ENCODE data around the gene CISH. TPM values are rescaled to one million over a fixed set of nuclear protein-coding genes. Genes with fewer than 3 reads are reported as not detected.

CISH gene
- 5.0 TPM for polyA plus RNA-seq (2012; ENCODE audit: insufficient read depth, insufficient read length)

GRCh38 chr3:50611464-50612233 lies at the start of gene CISH:
CISH (minus strand) TSS chr3:50611774; CDS start chr3:50611650, 124 bp downstream.
- peak within 1 kb of the TSS; percentile 66 for H3K4me3 ChIP-seq (ENCODE audit: low read length)
- peak; percentile 74 for DNase-seq (ENCODE audit: low read depth, low spot score)

DNA sequence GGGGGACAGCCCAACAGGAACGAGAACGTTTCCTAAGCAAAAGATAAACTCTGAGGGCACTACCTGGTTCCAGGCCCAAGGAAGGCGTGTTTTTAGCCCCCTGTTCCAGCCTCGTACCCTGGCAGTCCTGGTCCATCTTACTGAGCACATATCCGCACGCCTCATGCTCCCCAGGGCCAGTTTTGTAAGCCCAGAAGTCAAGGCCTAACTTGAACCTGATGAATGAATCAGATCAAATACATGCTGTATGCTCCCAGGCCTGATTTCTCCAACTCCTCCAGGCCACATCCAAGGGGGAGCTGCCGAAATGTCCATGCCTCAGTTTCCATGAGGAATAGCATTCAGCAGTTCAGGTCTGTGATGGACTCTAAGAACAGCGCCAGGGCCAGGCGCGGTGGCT lies 48.8 kb upstream of the CISH start:
- no peak overlapping the region for H3K4me3 ChIP-seq (ENCODE audit: low read length)
- no peak for DNase-seq (ENCODE audit: low read depth, low spot score)

DNA sequence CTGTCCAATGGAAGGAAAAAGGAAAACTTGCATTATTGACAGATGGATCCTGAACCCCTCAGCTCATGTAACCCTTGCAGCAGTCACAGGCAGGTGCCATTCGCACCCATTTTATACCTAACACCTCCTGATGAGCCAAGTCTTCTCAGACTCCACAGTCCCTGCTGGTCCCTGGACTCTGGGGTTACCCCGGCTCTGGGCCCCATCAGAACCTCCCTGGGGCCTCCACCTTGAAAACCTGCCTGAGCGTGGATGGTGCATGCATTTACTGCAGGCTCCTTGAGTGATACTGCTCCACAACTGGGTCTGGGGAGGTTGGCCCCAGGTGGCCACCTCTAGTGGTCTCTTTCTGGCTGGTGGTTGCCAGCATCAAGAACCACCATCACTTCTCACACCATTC lies 47.3 kb upstream of the CISH start:
- H3K4me3 ChIP-seq (ENCODE audit: low read length) = no peak overlapping the region
- DNase-seq (ENCODE audit: low read depth, low spot score) = no peak

DNA sequence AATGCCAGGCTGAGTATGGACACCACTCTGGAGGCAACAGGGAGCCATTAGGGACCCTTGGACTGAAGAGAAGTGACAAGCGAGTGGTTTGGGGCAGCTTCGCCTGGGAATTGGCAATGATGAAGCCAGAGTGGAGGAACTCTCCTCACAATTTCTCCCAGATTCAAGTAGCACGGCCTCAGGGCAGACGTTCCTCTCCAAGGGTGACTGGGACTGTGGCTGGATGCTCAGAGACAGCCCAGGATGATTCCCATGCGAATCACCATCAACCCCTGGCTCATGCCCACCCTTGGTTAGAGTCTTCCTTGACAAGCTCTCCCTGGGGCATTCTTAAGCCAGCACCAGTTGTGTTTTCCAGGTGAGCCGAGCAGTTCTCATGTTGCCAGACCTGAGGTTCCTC lies 46.8 kb upstream of the CISH start:
- DNase-seq (ENCODE audit: low read depth, low spot score) = no peak
- no peak overlapping the region for H3K4me3 ChIP-seq (ENCODE audit: low read length)

DNA sequence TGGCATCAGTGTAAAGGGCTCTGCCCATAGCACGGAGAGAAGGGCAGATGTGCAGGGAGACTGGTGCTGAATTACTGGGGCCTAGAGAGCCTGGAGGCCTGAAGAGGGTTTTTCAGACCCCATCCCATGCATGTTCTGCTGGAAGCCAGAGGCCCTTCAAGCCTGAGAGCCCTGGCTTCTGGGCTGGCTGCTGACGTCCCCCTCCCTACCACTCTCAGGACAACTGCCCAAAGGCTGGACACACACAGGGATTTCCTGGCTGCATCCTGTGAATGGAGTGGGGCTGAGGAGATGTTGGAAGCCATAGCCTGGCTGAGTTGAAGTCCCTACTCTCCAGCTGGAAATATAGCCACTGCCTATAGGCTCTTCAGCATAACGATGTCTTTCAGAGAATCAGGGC lies 46.2 kb upstream of the CISH start:
- no peak overlapping the region for H3K4me3 ChIP-seq (ENCODE audit: low read length)
- no peak for DNase-seq (ENCODE audit: low read depth, low spot score)

DNA sequence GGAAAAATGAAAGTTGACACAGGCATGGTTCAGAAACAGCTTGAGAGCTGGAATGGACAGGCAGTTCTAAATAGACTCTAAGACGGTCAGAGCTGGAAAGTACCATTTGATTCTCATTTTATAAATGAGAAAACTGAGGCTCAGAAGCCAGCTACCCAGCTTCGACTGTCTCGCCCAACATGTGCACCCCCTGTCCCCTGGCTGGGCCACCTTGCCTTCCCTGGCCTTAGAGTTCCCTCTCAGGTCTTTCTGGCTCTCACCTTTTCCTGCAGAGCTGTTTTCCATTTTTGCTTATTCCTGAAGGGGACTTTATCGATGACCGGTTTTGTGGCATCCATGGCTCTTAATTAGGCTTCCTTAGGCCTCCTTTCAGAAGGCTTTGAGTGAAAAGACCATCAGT lies 45.8 kb upstream of the CISH start:
- DNase-seq (ENCODE audit: low read depth, low spot score) = no peak
- H3K4me3 ChIP-seq (ENCODE audit: low read length) = no peak overlapping the region

- no peak for DNase-seq (ENCODE audit: low read depth, low spot score)
- H3K4me3 ChIP-seq (ENCODE audit: low read length) = no peak overlapping the region
Measured at GRCh38 chr3:50656417-50657195, 45.0 kb upstream of the CISH start.

DNA sequence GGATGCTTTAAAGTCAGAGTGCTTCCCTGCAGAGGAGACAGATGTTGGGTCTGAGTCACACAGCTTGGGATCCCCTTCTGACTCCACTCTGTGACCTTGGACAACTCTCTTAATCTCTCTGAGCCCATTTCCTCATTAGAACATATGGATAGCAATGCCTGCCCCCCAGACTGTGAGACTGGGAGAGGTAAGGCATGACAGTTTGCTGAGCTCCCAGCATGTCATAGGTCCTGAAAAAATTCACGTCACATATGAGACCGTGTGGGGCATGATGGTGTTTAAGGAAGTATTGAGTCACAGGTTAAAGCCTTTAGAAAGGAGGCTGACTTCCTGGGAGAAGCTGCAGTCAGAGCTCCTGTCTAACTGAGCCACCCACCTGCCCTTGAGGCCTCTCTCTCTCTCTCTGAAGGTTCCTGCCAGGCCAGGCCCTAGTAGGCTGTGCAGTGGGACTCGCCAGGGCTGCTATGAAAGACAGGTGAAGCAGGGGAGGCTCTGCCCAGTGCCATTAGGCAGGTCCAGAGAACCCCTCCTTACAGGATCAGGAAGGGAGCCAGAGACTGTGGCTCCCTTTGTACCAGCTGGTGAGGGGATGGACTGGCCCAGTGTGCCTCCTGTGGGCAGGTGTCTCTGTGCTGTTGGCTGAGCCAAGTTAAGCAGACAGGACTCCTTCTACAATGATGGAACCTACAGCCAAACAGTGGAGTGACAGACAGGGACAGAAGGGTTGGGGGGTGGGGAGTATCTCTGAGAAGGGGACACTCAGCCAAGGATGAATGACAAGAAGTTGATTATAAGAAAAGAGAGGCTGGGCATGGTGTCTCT lies 43.6 kb upstream of the CISH start:
- no peak overlapping the region for H3K4me3 ChIP-seq (ENCODE audit: low read length)
- no peak for DNase-seq (ENCODE audit: low read depth, low spot score)

DNA sequence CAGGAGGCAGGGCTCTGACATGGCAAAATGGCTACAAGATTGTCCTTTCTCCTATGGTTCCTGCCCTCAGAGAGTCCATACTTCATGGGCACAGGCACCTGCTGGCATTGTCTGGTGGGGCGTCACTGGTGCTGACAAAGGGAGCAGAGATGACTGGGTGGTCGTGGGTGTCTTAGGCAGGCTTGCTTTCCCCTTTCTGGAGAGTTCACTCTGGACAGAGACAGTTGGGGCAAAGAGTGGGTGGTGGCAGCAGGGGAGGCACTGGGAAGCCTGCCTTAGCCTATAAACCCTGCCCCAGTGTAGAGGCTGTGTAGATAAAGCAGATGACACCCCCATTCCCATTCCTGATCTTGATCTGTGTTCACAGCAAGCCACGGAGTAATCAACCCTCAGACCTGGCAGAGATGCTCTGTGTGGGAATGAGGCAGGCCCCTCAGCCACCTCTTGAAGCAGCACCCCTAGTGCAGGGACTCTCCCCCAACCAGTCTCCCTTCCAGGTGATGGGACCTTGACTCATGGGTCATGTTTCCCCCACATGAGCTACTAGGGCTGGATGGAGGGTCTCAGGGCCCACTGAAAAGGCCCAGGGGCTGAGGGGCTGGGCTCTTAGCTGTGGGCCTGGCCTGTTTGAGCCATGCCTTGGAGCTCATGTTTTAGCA lies 42.5 kb upstream of the CISH start:
- H3K4me3 ChIP-seq (ENCODE audit: low read length) = no peak overlapping the region
- DNase-seq (ENCODE audit: low read depth, low spot score) = no peak

- peak; percentile 46 for DNase-seq (ENCODE audit: low read depth, low spot score)
- H3K4me3 ChIP-seq (ENCODE audit: low read length) = no peak overlapping the region
Measured at GRCh38 chr3:50652709-50653108, 41.1 kb upstream of the CISH start.

DNA sequence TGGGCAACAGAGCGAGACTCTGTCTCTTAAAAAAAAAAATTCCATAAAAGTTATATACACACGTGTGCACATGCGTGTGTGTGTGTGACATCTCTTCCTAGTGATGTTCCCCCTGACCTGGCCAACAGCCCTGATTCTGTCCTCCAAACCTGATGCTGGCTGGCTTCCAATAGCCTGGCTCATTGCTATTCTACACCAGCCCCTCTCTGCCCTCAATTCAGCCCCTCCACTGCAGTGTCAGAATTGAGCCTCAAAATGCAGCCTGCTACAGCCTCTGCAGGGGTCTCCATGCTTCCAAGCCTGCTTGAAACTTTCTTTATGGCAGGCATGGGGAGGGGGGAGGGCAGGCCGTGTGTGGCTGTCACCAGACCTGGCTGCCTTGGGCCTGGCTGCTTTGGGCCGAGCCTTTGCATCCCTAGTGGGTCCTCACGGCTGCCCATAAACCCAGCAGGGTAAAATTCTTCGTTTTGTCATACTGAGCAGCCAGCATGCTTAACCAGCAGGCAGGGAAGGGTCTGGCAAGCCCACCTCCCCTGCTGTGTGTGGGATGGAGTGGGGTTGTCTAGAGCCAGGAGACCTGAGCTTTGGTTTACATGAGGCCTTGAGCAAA lies 40.5 kb upstream of the CISH start:
- no peak for DNase-seq (ENCODE audit: low read depth, low spot score)
- no peak overlapping the region for H3K4me3 ChIP-seq (ENCODE audit: low read length)

DNA sequence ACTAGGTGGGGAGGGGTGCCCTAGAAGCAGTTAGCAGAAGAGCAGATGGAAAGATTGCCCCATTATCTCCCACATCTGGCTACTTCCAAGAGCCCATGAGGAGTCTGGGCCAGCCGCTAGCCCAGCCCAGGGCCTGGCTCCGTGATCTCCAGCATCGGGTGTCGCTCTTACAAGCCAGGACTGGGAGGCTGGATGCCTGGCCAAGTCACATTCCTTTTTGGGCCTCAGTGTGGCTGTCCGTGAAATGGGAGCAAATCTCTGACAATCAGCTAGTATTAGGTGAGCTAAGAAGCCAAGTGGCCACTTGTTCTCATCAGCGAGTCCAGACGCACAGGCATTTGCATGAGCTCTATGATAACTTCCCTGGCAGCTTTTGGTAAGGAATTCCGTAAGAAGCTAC lies 39.9 kb upstream of the CISH start:
- no peak for DNase-seq (ENCODE audit: low read depth, low spot score)
- H3K4me3 ChIP-seq (ENCODE audit: low read length) = no peak overlapping the region

DNA sequence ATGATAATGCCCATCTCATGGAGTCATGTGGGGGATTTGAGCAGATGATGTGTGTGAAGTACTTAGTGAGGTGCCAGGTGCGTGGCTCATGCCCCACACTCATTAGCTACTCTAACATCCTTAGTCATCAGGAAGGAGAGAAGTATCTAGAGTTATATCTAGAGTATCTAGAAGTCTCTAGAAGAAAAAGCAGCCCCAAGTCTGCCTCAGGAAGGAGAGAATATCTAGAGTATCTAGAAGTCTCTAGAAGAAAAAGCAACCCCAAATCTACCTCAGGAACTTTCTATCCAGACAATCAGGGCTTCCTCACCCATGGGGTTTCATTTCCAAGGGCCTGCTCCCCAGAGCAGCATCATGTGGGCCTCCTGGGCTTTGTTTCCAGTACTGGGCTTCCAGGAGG lies 38.4 kb upstream of the CISH start:
- H3K4me3 ChIP-seq (ENCODE audit: low read length) = no peak overlapping the region
- DNase-seq (ENCODE audit: low read depth, low spot score) = no peak

- no peak for DNase-seq (ENCODE audit: low read depth, low spot score)
Measured at GRCh38 chr3:50649451-50649931, 37.9 kb upstream of the CISH start.

GRCh38 chr3:50648944-50649343 lies 37.4 kb upstream of the CISH start:
- H3K4me3 ChIP-seq (ENCODE audit: low read length) = no peak overlapping the region
- DNase-seq (ENCODE audit: low read depth, low spot score) = no peak

More at GRCh38 chr3:50649451-50649931, 37.9 kb upstream of the CISH start:
- no peak overlapping the region for H3K4me3 ChIP-seq (ENCODE audit: low read length)

DNA sequence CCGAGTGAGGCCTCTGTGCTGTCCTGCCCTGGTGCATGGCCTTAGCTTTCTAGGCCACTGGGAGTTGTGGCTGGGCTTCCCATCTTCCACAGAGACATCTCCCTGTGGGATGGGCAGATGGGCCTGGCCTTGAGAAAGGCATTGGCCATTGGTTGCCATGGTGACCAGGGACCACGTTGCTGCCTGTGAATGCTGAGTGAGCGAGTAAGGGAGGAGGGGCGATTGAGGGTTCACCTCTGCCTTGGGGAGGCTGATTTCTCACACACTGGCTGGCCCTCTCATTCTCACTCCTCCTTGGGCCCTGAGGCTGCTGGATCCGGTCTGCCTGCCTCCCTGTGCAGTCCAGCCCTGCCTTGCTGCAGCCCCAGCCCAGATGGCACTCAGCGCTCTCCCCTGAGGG lies 36.7 kb upstream of the CISH start:
- no peak for DNase-seq (ENCODE audit: low read depth, low spot score)
- H3K4me3 ChIP-seq (ENCODE audit: low read length) = no peak overlapping the region

- DNase-seq (ENCODE audit: low read depth, low spot score) = no peak
- H3K4me3 ChIP-seq (ENCODE audit: low read length) = no peak overlapping the region
Measured at GRCh38 chr3:50645378-50645777, 33.8 kb upstream of the CISH start.

DNA sequence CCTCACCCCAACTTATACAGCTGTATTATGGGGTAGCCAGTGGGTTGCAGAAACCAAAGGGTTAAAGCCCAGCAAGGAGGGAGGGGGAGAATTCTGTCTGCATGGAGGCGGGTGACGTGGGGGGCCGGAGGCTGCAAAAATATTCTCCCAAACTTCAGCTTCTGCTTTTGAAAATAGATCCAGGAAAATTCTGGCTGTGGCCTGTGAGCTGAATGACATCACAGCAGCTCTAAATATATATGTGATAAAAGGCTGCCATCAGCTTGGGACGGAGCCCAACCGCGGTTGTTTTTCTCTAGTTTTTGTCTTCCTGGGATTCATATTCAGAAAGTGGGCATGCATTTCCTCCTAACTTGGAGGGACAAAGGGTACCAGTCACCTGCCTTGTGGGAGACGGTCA lies 33.0 kb upstream of the CISH start:
- H3K4me3 ChIP-seq (ENCODE audit: low read length) = no peak overlapping the region
- no peak for DNase-seq (ENCODE audit: low read depth, low spot score)

DNA sequence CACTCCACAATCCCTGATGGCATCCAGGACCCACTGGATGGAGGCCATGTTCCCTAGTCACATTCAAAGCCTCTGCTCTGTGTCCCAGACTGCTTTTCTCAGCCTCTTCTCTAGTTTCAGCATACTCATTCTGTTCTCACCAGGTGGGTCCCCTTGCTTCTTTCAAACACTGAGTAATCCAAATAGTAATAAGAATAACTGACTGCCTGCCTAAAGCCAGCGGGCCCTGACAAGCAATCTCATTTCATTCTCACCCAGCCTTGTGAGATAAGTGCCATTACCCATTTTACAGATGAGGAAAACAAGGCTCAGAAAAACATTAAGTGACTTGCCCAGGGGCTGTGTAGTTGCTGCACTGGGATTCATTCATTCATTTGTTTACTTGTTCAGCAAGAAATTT lies 30.8 kb upstream of the CISH start:
- no peak overlapping the region for H3K4me3 ChIP-seq (ENCODE audit: low read length)
- DNase-seq (ENCODE audit: low read depth, low spot score) = no peak
